ENCODE measurements around the gene NDUFB10. TPM values are rescaled to one million over a fixed set of nuclear protein-coding genes. Genes with fewer than 3 reads are reported as not detected.

Gene NDUFB10
- total RNA-seq, 1 donor from 2014 or later = 128 TPM

- no peak overlapping the region for H3K27ac Mint-ChIP-seq (ENCODE audit: unreplicated experiment)
- H3K4me1 Mint-ChIP-seq = no peaks in the 10 kb centered on the region
- TF ChIP-seq, protein P1, sequence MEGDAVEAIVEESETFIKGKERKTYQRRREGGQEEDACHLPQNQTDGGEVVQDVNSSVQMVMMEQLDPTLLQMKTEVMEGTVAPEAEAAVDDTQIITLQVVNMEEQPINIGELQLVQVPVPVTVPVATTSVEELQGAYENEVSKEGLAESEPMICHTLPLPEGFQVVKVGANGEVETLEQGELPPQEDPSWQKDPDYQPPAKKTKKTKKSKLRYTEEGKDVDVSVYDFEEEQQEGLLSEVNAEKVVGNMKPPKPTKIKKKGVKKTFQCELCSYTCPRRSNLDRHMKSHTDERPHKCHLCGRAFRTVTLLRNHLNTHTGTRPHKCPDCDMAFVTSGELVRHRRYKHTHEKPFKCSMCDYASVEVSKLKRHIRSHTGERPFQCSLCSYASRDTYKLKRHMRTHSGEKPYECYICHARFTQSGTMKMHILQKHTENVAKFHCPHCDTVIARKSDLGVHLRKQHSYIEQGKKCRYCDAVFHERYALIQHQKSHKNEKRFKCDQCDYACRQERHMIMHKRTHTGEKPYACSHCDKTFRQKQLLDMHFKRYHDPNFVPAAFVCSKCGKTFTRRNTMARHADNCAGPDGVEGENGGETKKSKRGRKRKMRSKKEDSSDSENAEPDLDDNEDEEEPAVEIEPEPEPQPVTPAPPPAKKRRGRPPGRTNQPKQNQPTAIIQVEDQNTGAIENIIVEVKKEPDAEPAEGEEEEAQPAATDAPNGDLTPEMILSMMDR (conservative IDR thresholded peaks at IDR 0.05) = no peak
- no peaks in the 10 kb centered on the region for H3K9me3 Mint-ChIP-seq
- peaks cover 17% of the 10 kb centered on the region for H3K27me3 Mint-ChIP-seq (ENCODE audit: low read depth)
- peaks cover 9% of the 10 kb centered on the region for H3K36me3 Mint-ChIP-seq (ENCODE audit: low read depth)
- no peak overlapping the region for H3K4me3 Mint-ChIP-seq
- DNase-seq (ENCODE audit: low read depth, low spot score) = no peak
Observed at GRCh38 chr16:1998360-1998835, 39.1 kb downstream of the NDUFB10 start.

DNA sequence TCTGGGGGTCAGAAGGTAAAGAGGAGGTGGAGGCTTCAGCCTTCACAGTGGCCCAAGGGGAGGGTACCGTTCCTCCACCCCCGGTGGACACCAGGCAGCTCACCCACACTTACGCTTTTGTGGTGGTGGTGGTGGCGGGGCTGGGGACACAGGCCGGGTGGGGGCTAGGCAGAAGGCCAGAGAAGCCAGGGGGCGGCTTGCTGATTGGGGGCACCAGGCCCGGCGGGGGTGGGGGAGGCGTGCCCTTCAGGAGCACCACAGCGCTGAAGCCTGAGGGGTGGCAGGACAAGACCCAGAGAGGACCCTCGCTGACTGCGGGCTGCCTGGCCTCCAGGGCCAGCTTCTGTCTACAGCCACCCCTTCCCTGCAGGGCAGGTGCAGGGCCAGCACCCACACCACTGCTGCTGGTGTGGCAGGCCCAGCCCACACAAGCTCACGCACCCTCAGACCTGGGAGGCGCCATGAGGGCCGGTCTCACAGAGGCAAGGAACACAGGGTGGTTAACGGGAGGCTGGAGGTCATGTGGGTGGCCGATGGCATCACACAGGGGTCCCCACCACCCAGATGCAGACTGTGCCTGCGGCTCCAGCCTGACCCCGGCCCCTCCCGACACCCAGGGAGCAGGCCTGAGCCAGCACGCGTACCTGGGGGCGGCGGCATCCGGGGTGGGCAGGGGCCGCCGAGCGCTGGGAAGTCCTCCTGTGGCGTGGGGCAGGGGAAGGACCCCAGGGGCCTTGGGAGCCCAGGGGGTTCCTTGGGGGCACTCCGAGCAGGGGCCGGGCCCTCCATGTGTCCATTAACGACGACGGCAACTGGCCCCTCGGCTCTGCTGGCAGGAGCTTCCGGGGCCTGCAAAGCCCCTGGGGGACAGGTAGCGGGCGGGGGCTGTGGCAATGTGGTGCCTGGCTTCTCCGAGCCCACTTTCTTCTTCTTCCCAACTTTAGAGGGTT, 39.8 kb downstream of the NDUFB10 start:
- no peak for DNase-seq (ENCODE audit: low read depth, low spot score)
- Mint-ChIP-seq H3K36me3 (ENCODE audit: low read depth) (peaks cover 7% of the 10 kb centered on the region), H3K4me1 (no peaks in the 10 kb centered on the region), H3K27me3 (ENCODE audit: low read depth) (peaks cover 10% of the 10 kb centered on the region), H3K4me3 (no peak overlapping the region), H3K9me3 (no peaks in the 10 kb centered on the region), H3K27ac (ENCODE audit: unreplicated experiment) (no peak overlapping the region)
- TF ChIP-seq, protein P1 (conservative IDR thresholded peaks at IDR 0.05) = no peak

DNA sequence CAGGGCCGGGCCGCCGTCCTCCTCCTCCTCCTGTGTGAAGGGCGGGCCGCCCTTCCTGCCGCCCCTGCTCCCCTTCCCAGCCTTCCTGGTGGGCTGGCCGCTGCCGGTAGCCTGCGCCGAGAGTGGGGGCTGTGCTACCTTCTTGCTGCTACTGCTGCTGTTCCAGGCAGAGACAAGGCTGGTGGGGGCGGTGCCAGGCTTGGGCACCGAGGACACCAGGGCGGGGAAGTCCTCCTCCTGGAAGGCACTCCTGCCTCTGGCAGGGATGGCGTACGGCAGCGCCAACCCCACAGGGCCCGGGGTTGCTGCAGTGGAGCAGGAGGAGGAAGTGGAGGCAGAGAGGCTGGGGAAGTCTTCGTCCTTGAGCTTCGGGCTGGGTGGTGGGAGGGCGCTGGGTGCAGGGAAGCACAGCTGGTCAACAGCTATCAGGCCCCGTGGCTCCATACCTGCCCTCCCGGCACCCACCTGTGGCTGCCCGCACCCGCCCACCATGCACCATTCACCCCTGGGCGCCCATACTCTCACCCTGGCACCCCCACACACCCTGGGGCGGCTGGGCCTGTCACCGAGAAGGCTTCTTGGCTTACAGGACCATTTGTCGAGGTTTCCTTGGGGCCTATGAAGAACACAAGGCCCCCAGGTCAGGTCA, 40.7 kb downstream of the NDUFB10 start:
- no peak overlapping the region for H3K27ac Mint-ChIP-seq (ENCODE audit: unreplicated experiment)
- DNase-seq (ENCODE audit: low read depth, low spot score) = no peak
- H3K4me3 Mint-ChIP-seq = no peak overlapping the region
- TF ChIP-seq, protein P1 (conservative IDR thresholded peaks at IDR 0.05) = no peak
- H3K27me3 Mint-ChIP-seq (ENCODE audit: low read depth) = peaks cover 9% of the 10 kb centered on the region
- H3K4me1 Mint-ChIP-seq = no peaks in the 10 kb centered on the region
- no peaks in the 10 kb centered on the region for H3K9me3 Mint-ChIP-seq
- H3K36me3 Mint-ChIP-seq (ENCODE audit: low read depth) = peaks cover 7% of the 10 kb centered on the region

GRCh38 chr16:2001035-2001434, 41.7 kb downstream of the NDUFB10 start:
- Mint-ChIP-seq H3K36me3 (ENCODE audit: low read depth) (peaks cover 2% of the 10 kb centered on the region), H3K27ac (ENCODE audit: unreplicated experiment) (no peak overlapping the region), H3K4me1 (peaks cover 2% of the 10 kb centered on the region), H3K9me3 (no peaks in the 10 kb centered on the region), H3K4me3 (no peak overlapping the region), H3K27me3 (ENCODE audit: low read depth) (peaks cover 2% of the 10 kb centered on the region)
- TF ChIP-seq, protein P1 (conservative IDR thresholded peaks at IDR 0.05) = no peak
- no peak for DNase-seq (ENCODE audit: low read depth, low spot score)

GRCh38 chr16:2001456-2002355, 42.4 kb downstream of the NDUFB10 start:
- TF ChIP-seq, protein P1 (conservative IDR thresholded peaks at IDR 0.05) = no peak
- Mint-ChIP-seq H3K36me3 (ENCODE audit: low read depth) (peaks cover 2% of the 10 kb centered on the region), H3K4me1 (peaks cover 4% of the 10 kb centered on the region), H3K27me3 (ENCODE audit: low read depth) (no peaks in the 10 kb centered on the region), H3K4me3 (no peak overlapping the region), H3K27ac (ENCODE audit: unreplicated experiment) (no peak overlapping the region), H3K9me3 (no peaks in the 10 kb centered on the region)
- no peak for DNase-seq (ENCODE audit: low read depth, low spot score)

Measured in neural crest cell (in vitro differentiated cells).